GM18526 (cell line): ENCODE data around the gene ARHGEF40.

Experiments used
- POLR2A ChIP-seq: IDR thresholded peaks from 3 replicates; pipeline ENCODE4 v1.6.1; 2011; ENCODE audit not compliant: insufficient read length; ENCODE audit errors: extremely low read depth

Gene ARHGEF40

DNA sequence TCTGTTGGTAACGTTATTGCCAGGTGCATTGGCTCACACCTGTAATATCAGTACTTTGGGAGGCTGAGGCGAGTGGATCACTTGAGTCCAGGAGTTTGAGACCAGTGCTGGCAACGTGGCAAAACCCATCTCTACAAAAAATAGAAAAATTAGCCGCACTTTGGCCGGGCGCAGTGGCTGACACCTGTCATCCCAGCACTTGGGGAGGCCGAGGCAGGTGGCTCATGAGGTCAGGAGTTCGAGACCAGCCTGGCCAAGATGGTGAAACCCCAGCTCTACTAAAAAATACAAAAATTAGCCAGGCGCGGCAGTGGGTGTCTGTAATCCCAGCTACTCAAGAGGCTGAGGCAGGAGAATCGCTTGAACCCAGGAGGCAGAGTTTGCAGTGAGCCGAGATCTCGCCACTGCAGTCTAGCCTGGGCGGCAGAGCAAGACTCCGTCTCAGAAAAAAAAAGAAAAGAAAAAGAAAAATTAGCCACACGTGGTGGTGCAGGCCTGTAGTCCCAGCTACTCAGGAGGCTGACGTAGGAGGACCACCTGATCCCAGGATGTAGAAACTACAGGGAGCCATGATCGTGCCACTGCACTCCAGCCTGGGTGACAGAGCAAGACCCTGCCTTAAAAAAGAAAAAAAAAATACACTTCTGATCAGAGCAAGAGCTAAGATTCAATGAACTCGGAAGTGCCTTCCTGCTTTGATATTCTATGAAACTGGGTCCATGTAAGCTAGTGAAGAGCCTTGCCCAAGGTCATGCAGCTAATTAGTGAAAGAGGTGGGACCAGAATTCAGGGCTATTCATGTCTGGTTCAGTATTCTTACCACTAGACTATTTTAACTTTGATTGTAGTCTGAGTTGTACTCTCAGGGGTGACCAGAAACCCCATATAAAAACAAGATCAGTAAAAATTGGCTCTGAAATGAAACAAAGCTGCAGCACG is 16.7 kb upstream of the ARHGEF40 start:
- TF ChIP-seq POLR2A, result no peak

DNA sequence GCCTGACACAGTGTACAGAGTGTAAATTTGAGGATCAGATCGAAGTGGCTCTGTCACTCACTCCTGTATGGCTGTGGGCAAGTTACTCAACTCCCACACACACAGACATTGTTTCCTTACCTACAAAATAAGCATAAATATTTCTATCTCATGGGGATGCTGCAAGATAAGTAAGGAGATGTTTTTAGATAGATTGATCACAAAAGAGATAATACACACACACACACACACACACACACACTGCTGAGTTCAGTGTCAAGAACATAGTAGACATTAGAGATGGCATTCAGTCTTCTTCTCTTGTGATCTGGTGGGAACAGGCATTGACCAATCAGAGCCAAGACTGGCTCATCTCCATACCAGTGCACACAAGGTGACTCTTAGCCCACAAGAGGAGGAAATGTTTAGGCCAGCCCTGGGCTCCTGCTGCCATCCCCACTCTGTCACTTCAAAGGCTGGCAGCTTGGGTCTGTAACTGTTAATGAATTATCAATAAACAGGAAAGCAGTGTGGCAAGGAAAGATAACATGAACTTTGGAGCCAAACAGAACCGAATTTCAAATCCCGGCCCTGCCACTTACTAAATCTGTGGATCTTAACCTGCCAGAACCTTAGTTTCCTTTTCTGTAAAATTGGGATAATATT is 15.9 kb upstream of the ARHGEF40 start:
- TF ChIP-seq POLR2A, result no peak

DNA sequence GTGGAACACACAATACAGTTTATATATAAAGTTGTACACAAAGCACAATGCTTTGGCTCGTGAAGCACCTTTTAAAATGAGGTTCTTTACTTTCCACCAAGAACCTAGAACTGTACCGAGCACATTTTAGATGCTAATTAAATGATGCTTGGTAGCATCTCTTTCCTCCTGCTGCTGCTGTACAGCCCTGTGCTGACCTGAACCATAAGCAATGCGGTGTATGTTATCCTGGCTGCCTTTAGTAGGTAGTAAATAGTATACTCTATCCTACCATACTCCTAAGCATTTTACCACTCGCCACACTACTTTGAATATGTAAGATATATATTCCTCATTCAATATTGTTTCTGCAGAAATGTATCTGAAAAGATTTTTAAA is 15.3 kb upstream of the ARHGEF40 start:
- no peak for TF ChIP-seq POLR2A

DNA sequence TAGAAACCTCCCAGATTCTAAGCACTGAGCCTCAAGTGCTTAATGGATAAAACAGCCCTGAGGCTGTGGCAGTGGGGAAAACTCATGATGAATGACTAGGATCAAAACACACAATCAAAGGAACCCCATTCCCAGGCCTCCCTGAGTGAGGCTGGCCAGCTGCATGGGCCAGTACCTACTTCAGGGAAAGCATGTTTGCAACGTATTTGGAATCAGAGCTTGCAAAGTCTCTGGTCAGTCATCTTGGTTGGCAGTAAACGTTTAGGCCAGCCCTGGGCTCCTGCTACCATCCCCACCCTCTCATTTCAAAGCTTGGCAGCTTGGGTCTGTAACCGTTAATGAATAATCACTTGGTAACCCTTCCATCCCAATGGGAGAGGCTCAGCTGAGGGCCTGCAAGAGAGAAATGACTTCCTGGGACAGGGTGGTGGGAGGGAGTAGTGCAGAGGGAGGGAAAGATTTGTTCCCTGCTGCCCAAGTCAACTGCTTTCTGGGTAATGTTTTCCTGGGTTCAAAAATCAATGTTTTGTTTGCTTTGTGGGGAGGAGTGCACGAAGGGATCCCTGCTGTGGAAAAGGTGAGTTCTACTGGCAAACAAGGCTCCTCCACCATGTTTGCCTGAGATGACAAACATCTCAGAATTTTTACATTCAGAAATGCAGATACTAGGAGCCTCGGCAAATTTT is 14.5 kb upstream of the ARHGEF40 start:
- TF ChIP-seq POLR2A, result no peak

DNA sequence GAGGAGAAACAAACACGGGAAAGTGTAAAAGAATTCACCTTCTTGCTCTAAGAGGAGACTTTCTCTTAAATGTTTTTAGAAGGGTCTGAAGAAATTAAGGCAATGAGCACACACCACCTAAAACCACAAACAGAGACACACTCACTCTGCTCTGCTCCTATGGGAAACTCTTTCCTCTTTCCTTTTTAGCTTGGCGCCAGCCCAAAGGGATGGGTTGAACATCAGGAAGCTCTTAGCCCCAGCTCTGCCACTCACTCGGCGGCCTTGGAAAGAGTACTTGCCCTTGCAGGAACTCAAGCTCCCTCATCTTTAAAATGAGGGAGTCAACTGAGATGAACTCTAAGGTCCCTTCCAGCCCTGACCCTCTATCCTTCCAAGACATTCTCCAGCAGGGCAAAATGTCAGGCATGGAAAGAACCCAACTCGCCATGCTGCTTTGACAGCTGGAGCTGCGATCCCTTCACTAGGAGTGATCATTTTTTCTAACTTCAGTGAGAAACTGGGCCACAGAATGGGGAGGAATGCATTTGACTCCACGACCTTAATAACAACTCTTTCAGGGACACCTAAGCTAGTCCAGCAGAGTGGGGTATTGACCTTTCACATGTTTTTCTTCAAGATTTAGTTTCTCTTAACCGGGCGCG is 13.5 kb upstream of the ARHGEF40 start:
- no peak for TF ChIP-seq POLR2A

DNA sequence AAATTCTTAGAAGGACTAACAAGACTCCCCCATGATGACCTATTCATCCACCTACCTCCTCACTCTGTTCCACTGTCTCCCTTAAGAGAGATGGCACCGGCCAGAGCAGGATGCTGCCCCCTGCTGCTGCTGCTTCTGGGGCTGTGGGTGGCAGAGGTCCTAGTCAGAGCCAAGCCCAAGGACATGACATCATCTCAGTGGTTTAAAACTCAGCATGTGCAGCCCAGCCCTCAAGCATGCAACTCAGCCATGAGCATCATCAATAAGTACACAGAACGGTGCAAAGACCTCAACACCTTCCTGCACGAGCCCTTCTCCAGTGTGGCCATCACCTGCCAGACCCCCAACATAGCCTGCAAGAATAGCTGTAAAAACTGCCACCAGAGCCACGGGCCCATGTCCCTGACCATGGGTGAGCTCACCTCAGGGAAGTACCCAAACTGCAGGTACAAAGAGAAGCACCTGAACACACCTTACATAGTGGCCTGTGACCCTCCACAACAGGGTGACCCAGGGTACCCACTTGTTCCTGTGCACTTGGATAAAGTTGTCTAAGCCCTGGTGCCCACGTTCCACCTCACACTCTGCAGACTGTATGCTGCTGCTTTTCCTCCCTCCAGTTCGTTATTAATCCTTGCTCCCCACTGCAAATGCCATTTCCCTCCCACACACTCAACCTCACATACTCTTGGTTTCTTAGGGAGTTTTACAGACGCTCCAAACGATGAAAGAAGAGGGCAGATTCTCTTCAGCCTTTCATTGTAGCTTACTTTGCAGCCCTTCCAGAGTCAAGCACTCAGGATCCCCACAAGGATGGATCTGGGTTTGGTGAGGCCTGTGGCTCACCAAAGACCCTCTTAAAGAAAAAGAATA is 12.1 kb upstream of the ARHGEF40 start, which contains the start of gene RNASE8:
Gene RNASE8 (plus strand): TSS at position 20 of the 873 bp plus-strand sequence. CDS start 71 bp downstream, at position 91.
- TF ChIP-seq POLR2A, result no peak

DNA sequence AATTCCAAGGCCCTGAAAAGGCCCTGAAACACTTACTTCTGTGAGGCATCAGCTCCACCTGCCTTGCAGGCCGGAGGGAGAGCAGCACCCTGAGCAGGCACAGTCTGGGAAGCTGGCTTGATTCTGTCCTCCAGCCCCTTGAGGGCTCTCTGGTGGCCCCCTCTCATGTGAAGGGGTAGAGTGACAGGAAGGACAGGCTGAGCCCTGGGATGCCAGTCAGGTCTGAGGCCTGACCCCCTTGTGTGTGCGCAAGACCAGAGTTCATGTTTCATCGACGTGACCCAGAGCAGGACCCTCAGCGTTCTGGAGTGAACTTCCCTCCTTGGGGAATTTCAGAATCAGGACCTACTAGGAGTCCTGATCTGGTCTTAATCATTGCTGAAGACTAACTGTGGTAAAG is 11.2 kb upstream of the ARHGEF40 start:
- no peak for TF ChIP-seq POLR2A

DNA sequence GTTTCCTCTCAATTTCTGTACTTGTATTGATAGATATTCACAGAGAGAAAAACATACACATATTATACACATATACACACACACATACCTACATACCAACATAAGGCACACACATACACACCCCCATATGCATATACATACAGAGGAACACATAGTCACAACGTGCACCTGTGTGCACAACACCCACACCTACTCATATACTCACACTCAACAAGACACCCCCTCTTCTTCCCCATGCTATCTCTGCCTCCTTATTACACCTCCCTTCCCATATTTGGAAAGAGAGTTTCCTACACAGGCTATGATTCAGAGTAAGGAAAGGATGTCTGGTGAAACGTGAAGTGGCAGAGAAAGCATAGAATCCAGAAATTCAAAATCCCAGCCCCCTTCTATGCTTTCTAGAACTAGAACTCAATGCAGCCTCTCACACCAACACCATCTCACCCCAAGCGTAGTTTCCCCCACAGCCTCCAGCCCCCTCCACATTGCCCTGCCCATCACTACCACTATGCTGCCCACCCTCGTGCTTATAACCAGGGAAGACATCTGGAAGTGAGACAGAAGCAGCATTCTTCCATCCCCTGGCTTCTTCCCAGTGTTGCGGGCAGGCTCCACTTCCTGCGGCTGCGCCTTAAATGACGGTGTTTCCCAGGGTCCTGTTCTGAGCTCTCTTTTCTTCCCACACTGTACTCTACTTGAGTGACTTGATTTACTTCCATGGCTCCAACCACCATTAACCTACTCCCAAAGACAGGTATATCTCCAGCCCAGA is 10.1 kb upstream of the ARHGEF40 start:
- TF ChIP-seq POLR2A, result no peak

DNA sequence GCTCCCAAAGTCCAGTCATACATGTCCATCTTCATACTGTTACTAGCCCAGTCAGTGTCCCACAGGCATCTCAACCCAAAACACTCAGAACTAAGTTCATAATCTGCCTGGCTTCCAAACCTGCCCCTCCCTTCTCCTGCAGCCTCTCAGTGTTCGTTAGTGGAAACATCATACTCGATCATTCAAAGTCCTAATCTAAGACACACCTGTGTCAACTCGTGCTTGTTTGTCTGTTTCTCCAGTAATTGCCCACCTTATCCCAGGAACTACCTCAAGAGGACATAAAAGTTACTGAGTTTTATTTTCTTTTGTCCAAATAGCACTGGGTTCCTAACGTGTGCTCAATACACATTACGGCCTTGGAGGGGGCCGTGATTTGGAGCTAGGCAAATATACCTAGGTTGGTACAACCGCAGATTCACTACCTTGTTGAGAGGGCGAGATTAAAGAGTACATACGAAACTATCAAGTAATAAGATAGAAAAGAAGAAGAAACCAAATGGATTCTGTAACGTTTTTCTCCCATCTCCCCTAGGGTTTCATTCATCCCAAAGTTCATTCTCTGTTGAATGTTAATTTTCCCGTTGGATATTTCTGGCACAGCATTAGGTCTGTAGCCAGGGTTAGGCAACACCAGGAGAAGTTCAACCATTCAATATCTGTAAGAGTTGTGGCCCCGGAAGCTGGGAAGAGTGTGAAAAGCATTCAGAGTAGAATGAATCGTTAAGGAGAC is 9.3 kb upstream of the ARHGEF40 start:
- no peak for TF ChIP-seq POLR2A

DNA sequence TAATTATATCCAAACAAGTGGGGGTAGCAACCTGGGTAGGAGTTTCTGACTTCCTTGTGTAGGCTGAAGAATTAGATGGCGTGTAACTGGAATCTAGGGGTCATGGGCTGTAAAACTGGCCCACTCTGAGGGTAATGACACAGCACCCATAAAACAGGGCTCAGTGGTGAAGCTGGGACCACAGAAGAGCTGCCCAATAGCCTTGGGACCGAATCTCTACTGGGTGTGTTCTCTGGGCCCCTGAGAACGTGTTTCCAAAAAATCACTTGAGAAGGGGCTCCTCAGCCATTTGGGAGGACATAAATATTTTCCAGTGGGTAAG is 8.8 kb upstream of the ARHGEF40 start:
- TF ChIP-seq POLR2A, result no peak

DNA sequence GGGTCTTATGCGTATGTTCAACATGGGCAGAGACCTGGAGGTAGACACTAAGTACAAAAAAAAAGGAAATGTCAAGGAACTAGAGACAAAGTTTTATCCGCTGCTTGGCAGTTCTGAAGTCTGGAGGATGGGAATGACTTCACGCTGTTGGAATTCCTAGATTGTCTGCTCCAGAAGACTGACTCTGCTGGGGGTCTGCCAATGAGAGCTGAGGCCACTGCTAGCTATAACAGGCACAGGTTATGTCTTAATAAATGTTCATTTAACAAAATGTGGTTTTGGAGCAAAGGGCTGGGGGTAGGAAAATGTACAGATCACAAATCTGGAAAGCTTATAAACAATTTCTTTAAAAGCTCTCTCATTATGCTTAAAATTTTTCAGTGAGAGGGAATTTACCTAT is 6.6 kb upstream of the ARHGEF40 start:
- TF ChIP-seq POLR2A, result no peak

DNA sequence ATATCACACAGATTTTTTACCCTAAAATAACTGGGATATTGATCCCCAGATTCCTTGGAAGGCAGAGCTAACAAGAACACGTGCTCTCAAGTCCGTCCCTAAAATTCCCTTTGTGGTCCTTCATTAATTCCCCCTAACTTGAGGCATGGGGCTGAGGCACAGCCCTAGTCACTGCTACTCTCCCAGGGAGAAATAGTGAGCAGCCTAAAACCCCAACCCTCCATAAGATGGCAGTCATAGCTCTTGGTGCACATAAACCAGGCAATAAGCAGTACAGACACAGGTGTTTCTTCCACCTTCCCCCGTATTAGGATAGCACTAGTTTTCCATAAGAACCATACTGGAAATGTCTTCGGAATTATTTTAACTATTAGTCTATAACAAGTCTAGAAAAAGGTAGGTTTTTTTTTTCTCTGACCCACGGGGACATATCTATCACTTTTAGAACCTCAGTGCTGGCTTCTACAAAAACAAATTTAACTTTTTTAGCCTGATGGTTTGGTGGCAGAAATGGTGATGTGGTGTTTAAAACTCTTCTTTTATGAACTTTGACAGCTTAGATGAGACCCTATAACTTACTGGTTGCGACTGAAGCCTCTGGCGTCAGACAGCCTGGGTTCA is 3.1 kb upstream of the ARHGEF40 start:
- TF ChIP-seq POLR2A, result no peak
